Neural progenitor cell (in vitro differentiated cells): ENCODE measurements around the gene ACOXL.

ENCODE experiments used
- CTCF ChIP-seq: fragments of 200-600 bp; sonication (generic); IDR thresholded peaks from 2 replicates; pipeline ENCODE4 v1.5.1; 2017; ENCODE audit warnings: antibody characterized with exemption, mild to moderate bottlenecking
- EZH2 ChIP-seq: fragments of 200-600 bp; sonication (generic); IDR thresholded peaks from 2 replicates; pipeline ENCODE4 v1.6.1; 2017; ENCODE audit warnings: antibody characterized with exemption, mild to moderate bottlenecking, moderate library complexity
- EZH2phosphoT487 ChIP-seq: fragments of 200-600 bp; sonication (generic); IDR thresholded peaks from 2 replicates; pipeline ENCODE4 v1.6.1; 2017; ENCODE audit warnings: antibody characterized with exemption

GRCh38 chr2:111025288-111025687 lies 292.9 kb downstream of the ACOXL start:
- TF ChIP-seq CTCF = no peak
- TF ChIP-seq EZH2phosphoT487 = no peak
- TF ChIP-seq EZH2 = no peak
